GM23338 (cell line): ENCODE results near the gene PANK4. TPM values are rescaled to one million over a fixed set of nuclear protein-coding genes. Genes with fewer than 3 reads are reported as not detected.

ENCODE experiments used
- ATAC-seq: fragments of 200-7000 bp; cut with Tn5 transposase; 3 replicates; pipeline ENCODE4 v1.9.1; 2020
- DNase-seq: peaks from one replicate; pipeline ENCODE4 v3.0.0-alpha.2; 2015; ENCODE audit warnings: low spot score
- H2AFZ ChIP-seq: fragments of 200-600 bp; sonication (generic); 2 replicates; pipeline ENCODE4 v1.8.0; 2016; ENCODE audit warnings: antibody characterized with exemption, mild to moderate bottlenecking, moderate library complexity
- H3F3A ChIP-seq: fragments of 200-600 bp; sonication (generic); replicated peaks from 2 replicates; pipeline ENCODE4 v1.8.0; 2017; ENCODE audit warnings: antibody characterized with exemption, mixed run types, low read depth
- H3K27ac ChIP-seq: fragments of 200-600 bp; sonication (generic); 2 replicates; pipeline ENCODE4 v1.6.1; 2016; ENCODE audit warnings: low read depth
- H3K27me3 ChIP-seq: fragments of 200-600 bp; sonication (generic); 2 replicates; pipeline ENCODE4 v1.8.0; 2016; ENCODE audit warnings: mild to moderate bottlenecking, mixed run types, moderate library complexity; ENCODE audit not compliant: insufficient read depth
- H3K36me3 ChIP-seq: fragments of 200-600 bp; sonication (generic); 2 replicates; pipeline ENCODE4 v1.8.0; 2016; ENCODE audit warnings: mild to moderate bottlenecking; ENCODE audit not compliant: insufficient read depth
- H3K4me1 ChIP-seq: fragments of 200-600 bp; sonication (generic); 2 replicates; pipeline ENCODE4 v1.8.0; 2016; ENCODE audit warnings: mild to moderate bottlenecking, moderate library complexity; ENCODE audit not compliant: insufficient read depth
- H3K4me2 ChIP-seq: fragments of 200-600 bp; sonication (generic); 2 replicates; pipeline ENCODE4 v1.7.1; 2017; ENCODE audit warnings: mixed run types
- H3K4me3 ChIP-seq: fragments of 200-600 bp; sonication (generic); 2 replicates; pipeline ENCODE4 v1.6.1; 2016; ENCODE audit warnings: mixed run types
- H3K79me2 ChIP-seq: fragments of 200-600 bp; sonication (generic); replicated peaks from 2 replicates; pipeline ENCODE4 v1.8.0; 2017; ENCODE audit warnings: mild to moderate bottlenecking; ENCODE audit not compliant: insufficient read depth
- H3K9me2 ChIP-seq: fragments of 200-600 bp; sonication (generic); 2 replicates; pipeline ENCODE4 v1.8.0; 2017; ENCODE audit not compliant: insufficient read depth
- H4K20me1 ChIP-seq: fragments of 200-600 bp; sonication (generic); replicated peaks from 2 replicates; pipeline ENCODE4 v1.8.0; 2017; ENCODE audit warnings: mild to moderate bottlenecking; ENCODE audit not compliant: insufficient read depth
- H3K27ac Mint-ChIP-seq: 2 replicates; pipeline ENCODE4 v1.8.0; 2020; ENCODE audit warnings: inconsistent platforms, mild to moderate bottlenecking, moderate library complexity, mixed read lengths
- H3K27me3 Mint-ChIP-seq: 3 replicates; pipeline ENCODE4 v1.8.0; 2022; ENCODE audit warnings: low read depth, mild to moderate bottlenecking, moderate library complexity, mixed read lengths, inconsistent platforms; ENCODE audit not compliant: insufficient read depth, poor library complexity
- H3K36me3 Mint-ChIP-seq: 3 replicates; pipeline ENCODE4 v1.8.0; 2021; ENCODE audit warnings: low read depth, mild to moderate bottlenecking, inconsistent platforms, moderate library complexity, mixed read lengths
- H3K4me1 Mint-ChIP-seq: 3 replicates; pipeline ENCODE4 v1.8.0; 2020; ENCODE audit warnings: mild to moderate bottlenecking, inconsistent platforms, mixed read lengths
- H3K4me3 Mint-ChIP-seq: 3 replicates; pipeline ENCODE4 v1.8.0; 2021; ENCODE audit warnings: moderate library complexity, mild to moderate bottlenecking, inconsistent platforms, mixed read lengths
- H3K9me3 Mint-ChIP-seq: 3 replicates; pipeline ENCODE4 v1.8.0; 2020; ENCODE audit warnings: moderate library complexity, mild to moderate bottlenecking, inconsistent platforms, mixed read lengths
- EZH2phosphoT487 ChIP-seq: fragments of 200-600 bp; sonication (generic); IDR thresholded peaks from one replicate; pipeline ENCODE4 v1.8.1; 2018; ENCODE audit warnings: antibody characterized with exemption; ENCODE audit not compliant: unreplicated experiment
- NANOG ChIP-seq: IDR thresholded peaks from 2 replicates; pipeline ENCODE4 v1.6.1; 2016; ENCODE audit warnings: antibody characterized with exemption, borderline replicate concordance
- STAT1 ChIP-seq: IDR thresholded peaks from one replicate; pipeline ENCODE4 v1.6.1; 2016; ENCODE audit warnings: antibody characterized with exemption; ENCODE audit not compliant: unreplicated experiment
- polyA plus RNA-seq: library from polyadenylated mRNA; unstranded; fragments of >200 nt; fragmentation: Nextera tagmentation; extraction: Ambion mirVana; gene quantifications from 2 replicates; pipeline ENCODE4 v1.2.1, GENCODE V29; 2016
- total RNA-seq: library from RNA; depleted of rRNA; stranded (reverse); fragments of >200 nt; shearing (Covaris generic); gene quantifications from 2 replicates; pipeline ENCODE4 v1.2.3, GENCODE V29; 2014
- TF ChIP-seq, protein P1 (sequence below): fragments of 250-450 bp; sonication (Bioruptor Pico); IDR thresholded peaks from 2 replicates; pipeline ENCODE4 v1.5.0; 2020; ENCODE audit warnings: mild to moderate bottlenecking, moderate library complexity
- TF ChIP-seq, protein P2 (sequence below): IDR thresholded peaks from one replicate; pipeline ENCODE4 v1.6.1; 2018; ENCODE audit warnings: antibody characterized with exemption; ENCODE audit not compliant: unreplicated experiment
- TF ChIP-seq, protein P3 (sequence below): IDR thresholded peaks from 2 replicates; pipeline ENCODE4 v1.6.1; 2016; ENCODE audit warnings: antibody characterized with exemption

PANK4 gene
- total and polyA plus RNA-seq, 2 experiments from 2014 or later, result 25.8 to 43.7 TPM

DNA sequence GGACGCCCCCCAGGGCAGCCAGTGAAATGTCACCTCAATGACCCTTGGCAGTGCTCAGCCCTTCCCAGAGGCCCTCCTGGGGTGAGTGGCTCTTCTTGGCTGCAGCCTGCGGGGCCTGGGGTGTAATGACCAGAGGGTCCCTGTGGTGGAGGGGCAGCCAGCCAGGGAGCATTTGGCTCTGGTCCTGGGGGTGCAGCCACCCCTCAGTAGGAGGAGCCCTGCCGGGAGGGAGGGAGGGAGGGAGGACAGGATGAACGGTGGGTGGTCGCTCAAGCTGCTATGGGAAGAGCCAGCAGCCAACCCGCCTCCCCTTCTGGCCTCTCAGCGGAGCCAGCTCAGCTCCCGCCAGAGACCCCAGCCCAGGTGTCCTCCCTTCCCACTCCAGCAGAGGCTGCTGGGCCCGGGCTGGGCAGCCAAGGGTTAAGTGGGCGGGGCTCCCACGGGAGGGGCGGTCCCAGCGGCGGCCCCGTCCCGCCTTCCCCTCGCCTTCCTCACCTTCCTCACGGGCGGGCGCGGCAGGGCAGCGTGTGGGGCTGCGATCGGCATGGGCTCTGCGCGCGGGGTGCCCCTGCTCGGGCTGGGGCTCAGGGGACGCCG is 59.3 kb downstream of the PANK4 start:
- DNase-seq (peak; percentile 75), ATAC-seq (peak; percentile 76)
- Histone ChIP-seq H3K4me3 (peak overlapping the region; percentile 45; the same call in 1 of the 2 replicates), H3F3A (no peaks in the 10 kb centered on the region), H3K9me2 (no peaks in the 10 kb centered on the region), H3K4me2 (peak overlapping the region; percentile 67), H2AFZ (no peak overlapping the region), H3K36me3 (no peaks in the 10 kb centered on the region), H3K27me3 (no peaks in the 10 kb centered on the region), H3K4me1 (no peaks in the 10 kb centered on the region), H3K27ac (no peak overlapping the region), H3K79me2 (no peaks in the 10 kb centered on the region), H4K20me1 (no peaks in the 10 kb centered on the region)
- no peak overlapping the region for H3K4me3 Mint-ChIP-seq
- no peaks in the 10 kb centered on the region for H3K4me1 Mint-ChIP-seq
- H3K9me3 Mint-ChIP-seq, result no peaks in the 10 kb centered on the region
- TF ChIP-seq, protein P1, sequence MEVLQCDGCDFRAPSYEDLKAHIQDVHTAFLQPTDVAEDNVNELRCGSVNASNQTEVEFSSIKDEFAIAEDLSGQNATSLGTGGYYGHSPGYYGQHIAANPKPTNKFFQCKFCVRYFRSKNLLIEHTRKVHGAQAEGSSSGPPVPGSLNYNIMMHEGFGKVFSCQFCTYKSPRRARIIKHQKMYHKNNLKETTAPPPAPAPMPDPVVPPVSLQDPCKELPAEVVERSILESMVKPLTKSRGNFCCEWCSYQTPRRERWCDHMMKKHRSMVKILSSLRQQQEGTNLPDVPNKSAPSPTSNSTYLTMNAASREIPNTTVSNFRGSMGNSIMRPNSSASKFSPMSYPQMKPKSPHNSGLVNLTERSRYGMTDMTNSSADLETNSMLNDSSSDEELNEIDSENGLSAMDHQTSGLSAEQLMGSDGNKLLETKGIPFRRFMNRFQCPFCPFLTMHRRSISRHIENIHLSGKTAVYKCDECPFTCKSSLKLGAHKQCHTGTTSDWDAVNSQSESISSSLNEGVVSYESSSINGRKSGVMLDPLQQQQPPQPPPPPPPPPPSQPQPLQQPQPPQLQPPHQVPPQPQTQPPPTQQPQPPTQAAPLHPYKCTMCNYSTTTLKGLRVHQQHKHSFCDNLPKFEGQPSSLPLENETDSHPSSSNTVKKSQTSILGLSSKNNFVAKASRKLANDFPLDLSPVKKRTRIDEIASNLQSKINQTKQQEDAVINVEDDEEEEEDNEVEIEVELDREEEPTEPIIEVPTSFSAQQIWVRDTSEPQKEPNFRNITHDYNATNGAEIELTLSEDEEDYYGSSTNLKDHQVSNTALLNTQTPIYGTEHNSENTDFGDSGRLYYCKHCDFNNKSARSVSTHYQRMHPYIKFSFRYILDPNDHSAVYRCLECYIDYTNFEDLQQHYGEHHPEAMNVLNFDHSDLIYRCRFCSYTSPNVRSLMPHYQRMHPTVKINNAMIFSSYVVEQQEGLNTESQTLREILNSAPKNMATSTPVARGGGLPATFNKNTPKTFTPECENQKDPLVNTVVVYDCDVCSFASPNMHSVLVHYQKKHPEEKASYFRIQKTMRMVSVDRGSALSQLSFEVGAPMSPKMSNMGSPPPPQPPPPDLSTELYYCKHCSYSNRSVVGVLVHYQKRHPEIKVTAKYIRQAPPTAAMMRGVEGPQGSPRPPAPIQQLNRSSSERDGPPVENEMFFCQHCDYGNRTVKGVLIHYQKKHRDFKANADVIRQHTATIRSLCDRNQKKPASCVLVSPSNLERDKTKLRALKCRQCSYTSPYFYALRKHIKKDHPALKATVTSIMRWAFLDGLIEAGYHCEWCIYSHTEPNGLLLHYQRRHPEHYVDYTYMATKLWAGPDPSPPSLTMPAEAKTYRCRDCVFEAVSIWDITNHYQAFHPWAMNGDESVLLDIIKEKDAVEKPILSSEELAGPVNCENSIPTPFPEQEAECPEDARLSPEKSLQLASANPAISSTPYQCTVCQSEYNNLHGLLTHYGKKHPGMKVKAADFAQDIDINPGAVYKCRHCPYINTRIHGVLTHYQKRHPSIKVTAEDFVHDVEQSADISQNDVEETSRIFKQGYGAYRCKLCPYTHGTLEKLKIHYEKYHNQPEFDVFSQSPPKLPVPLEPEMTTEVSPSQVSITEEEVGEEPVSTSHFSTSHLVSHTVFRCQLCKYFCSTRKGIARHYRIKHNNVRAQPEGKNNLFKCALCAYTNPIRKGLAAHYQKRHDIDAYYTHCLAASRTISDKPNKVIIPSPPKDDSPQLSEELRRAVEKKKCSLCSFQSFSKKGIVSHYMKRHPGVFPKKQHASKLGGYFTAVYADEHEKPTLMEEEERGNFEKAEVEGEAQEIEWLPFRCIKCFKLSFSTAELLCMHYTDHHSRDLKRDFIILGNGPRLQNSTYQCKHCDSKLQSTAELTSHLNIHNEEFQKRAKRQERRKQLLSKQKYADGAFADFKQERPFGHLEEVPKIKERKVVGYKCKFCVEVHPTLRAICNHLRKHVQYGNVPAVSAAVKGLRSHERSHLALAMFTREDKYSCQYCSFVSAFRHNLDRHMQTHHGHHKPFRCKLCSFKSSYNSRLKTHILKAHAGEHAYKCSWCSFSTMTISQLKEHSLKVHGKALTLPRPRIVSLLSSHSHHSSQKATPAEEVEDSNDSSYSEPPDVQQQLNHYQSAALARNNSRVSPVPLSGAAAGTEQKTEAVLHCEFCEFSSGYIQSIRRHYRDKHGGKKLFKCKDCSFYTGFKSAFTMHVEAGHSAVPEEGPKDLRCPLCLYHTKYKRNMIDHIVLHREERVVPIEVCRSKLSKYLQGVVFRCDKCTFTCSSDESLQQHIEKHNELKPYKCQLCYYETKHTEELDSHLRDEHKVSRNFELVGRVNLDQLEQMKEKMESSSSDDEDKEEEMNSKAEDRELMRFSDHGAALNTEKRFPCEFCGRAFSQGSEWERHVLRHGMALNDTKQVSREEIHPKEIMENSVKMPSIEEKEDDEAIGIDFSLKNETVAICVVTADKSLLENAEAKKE, result no peak
- TF ChIP-seq STAT1 (no peak), NANOG (no peak), EZH2phosphoT487 (no peak)
- TF ChIP-seq, protein P2, sequence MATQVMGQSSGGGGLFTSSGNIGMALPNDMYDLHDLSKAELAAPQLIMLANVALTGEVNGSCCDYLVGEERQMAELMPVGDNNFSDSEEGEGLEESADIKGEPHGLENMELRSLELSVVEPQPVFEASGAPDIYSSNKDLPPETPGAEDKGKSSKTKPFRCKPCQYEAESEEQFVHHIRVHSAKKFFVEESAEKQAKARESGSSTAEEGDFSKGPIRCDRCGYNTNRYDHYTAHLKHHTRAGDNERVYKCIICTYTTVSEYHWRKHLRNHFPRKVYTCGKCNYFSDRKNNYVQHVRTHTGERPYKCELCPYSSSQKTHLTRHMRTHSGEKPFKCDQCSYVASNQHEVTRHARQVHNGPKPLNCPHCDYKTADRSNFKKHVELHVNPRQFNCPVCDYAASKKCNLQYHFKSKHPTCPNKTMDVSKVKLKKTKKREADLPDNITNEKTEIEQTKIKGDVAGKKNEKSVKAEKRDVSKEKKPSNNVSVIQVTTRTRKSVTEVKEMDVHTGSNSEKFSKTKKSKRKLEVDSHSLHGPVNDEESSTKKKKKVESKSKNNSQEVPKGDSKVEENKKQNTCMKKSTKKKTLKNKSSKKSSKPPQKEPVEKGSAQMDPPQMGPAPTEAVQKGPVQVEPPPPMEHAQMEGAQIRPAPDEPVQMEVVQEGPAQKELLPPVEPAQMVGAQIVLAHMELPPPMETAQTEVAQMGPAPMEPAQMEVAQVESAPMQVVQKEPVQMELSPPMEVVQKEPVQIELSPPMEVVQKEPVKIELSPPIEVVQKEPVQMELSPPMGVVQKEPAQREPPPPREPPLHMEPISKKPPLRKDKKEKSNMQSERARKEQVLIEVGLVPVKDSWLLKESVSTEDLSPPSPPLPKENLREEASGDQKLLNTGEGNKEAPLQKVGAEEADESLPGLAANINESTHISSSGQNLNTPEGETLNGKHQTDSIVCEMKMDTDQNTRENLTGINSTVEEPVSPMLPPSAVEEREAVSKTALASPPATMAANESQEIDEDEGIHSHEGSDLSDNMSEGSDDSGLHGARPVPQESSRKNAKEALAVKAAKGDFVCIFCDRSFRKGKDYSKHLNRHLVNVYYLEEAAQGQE, result peak; percentile 33
- TF ChIP-seq, protein P3, sequence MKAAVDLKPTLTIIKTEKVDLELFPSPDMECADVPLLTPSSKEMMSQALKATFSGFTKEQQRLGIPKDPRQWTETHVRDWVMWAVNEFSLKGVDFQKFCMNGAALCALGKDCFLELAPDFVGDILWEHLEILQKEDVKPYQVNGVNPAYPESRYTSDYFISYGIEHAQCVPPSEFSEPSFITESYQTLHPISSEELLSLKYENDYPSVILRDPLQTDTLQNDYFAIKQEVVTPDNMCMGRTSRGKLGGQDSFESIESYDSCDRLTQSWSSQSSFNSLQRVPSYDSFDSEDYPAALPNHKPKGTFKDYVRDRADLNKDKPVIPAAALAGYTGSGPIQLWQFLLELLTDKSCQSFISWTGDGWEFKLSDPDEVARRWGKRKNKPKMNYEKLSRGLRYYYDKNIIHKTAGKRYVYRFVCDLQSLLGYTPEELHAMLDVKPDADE, result no peak
- no peaks in the 10 kb centered on the region for H3K36me3 Mint-ChIP-seq
- H3K27me3 Mint-ChIP-seq, result peaks cover 8% of the 10 kb centered on the region
- H3K27ac Mint-ChIP-seq, result no peak overlapping the region
